Stomach (tissue), 9 donors: Measurements from ENCODE around the gene KCNQ1. TPM values are rescaled to one million over a fixed set of nuclear protein-coding genes. Genes with fewer than 3 reads are reported as not detected.

Experiments
- DNase-seq, 2 donors: peaks; one replicate each; pipeline versions ENCODE4 v3.0.0 to v3.0.0-alpha.2; 2013 to 2019
- H3K27ac ChIP-seq, 5 donors: fragments of 200-600 bp in 4 of 5; sonication (generic) in 4 of 5; one replicate each; pipeline ENCODE4 v1.5.1; 2013 to 2019; ENCODE audit warnings: mild to moderate bottlenecking in 1 of 5, moderate library complexity in 1 of 5
- H3K27me3 ChIP-seq, 3 donors: fragments of 200-600 bp; sonication (generic); one replicate each; pipeline ENCODE4 v1.5.1; 2017 to 2019; ENCODE audit warnings: mixed run types in 1 of 3
- H3K36me3 ChIP-seq, 4 donors: fragments of 200-600 bp; sonication (generic); 1 replicate in 3 of 4; 2 replicates in 1 of 4; pipeline ENCODE4 v1.5.1; 2016 to 2019
- H3K4me1 ChIP-seq, 4 donors: fragments of 200-600 bp; sonication (generic); one replicate each; pipeline ENCODE4 v1.5.1; 2016 to 2019
- H3K4me3 ChIP-seq, 4 donors: fragments of 200-600 bp; sonication (generic) in 3 of 4; one replicate each; pipeline ENCODE4 v1.5.1; 2016 to 2019; ENCODE audit warnings: mild to moderate bottlenecking in 1 of 4
- H3K9me3 ChIP-seq, 4 donors: fragments of 200-600 bp; sonication (generic); one replicate each; pipeline ENCODE4 v1.5.1; 2016 to 2019
- CTCF ChIP-seq, 7 experiments: fragments of 450-650 bp in 4 of 7; fragments of 200-600 bp in 3 of 7; sonication (generic) in 3 of 7; IDR thresholded peaks; one replicate each; pipeline ENCODE4 v1.5.1; 2016 to 2019; ENCODE audit warnings: antibody characterized with exemption in 7 of 7, control low read depth in 2 of 7, mild to moderate bottlenecking in 1 of 7
- EP300 ChIP-seq: sonication (generic); formaldehyde crosslinking; IDR thresholded peaks from one replicate; pipeline ENCODE4 v1.6.1; 2017; ENCODE audit warnings: antibody characterized with exemption
- POLR2A ChIP-seq, 4 donors: fragments of 450-650 bp; IDR thresholded peaks; one replicate each; pipeline ENCODE4 v1.6.1; 2016; ENCODE audit warnings: antibody characterized with exemption in 4 of 4, control low read depth in 2 of 4, mild to moderate bottlenecking in 1 of 4, moderate library complexity in 1 of 4
- POLR2AphosphoS5 ChIP-seq, 3 donors: sonication (generic); formaldehyde crosslinking; IDR thresholded peaks; one replicate each; pipeline ENCODE4 v1.6.1; 2016; ENCODE audit warnings: antibody characterized with exemption in 3 of 3
- WGBS, 5 donors: extraction: QIAGEN DNeasy Blood & Tissue Kit in 3 of 5; methylation state at CpG; one replicate each; pipeline versions ENCODE4 v1.1.5 to v1.1.7; 2013 to 2018; 5-methylcytosine and 5-hydroxymethylcytosine counted together
- intact Hi-C: fragments of 100-400 bp; cut with DNase I; formaldehyde crosslinking; loops from one replicate; pipeline ENCODE4 v1.15.1; 2023; ENCODE audit warnings: low total_unique reads
- polyA plus RNA-seq, 3 donors: library from polyadenylated mRNA; stranded (reverse); fragments of 200-250 nt; gene quantifications; one replicate each; pipeline ENCODE4 v1.2.3, GENCODE V29; 2013
- total RNA-seq, 5 donors: library from RNA; depleted of rRNA; stranded (reverse); fragments of >200 nt; gene quantifications; one replicate each; pipeline versions ENCODE4 v1.1.0 to v1.2.3, GENCODE V29; 2014 to 2016
- donor health status: healthy with polysubstance abuse.
- donor health status: Bipolar disorder and iron deficiency.
- donor health status: healthy.

KCNQ1 gene
- total and polyA plus RNA-seq, 8 donors = 12.1 to 155 (median 49.0) TPM

- no peak overlapping the region for H3K4me3 ChIP-seq
- 86 to 93% (median 89%) methylated on average over 15 to 26 of the region's 26 CpGs for WGBS, 5 donors
These were observed 48.3 kb upstream of the KCNQ1 start for GRCh38 chr11:2396471-2396870.

DNA sequence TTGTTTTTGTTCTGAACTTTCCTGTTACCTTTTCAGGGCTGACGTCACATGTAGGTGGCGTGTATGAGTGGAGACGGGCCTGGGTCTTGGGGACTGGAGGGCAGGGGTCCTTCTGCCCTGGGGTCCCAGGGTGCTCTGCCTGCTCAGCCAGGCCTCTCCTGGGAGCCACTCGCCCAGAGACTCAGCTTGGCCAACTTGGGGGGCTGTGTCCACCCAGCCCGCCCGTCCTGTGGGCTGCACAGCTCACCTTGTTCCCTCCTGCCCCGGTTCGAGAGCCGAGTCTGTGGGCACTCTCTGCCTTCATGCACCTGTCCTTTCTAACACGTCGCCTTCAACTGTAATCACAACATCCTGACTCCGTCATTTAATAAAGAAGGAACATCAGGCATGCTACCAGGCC is 47.8 kb upstream of the KCNQ1 start:
- Histone ChIP-seq H3K4me3 (no peak overlapping the region), H3K36me3 (peaks cover 47 to 73% (median 68%) of the 10 kb centered on the region in 4 donors), H3K27ac (peak overlapping the region in 2 of 5 donors; percentile 6 to 98), H3K9me3 (no peaks in the 10 kb centered on the region), H3K27me3 (no peaks in the 10 kb centered on the region), H3K4me1 (peaks cover 17 to 56% (median 40%) of the 10 kb centered on the region in 4 donors)
- no peak for DNase-seq
- no peak for TF ChIP-seq POLR2A (IDR thresholded peaks at IDR 0.05)
- TF ChIP-seq EP300 = no peak
- no peak for TF ChIP-seq CTCF (IDR thresholded peaks at IDR 0.05)
- no peak for TF ChIP-seq POLR2AphosphoS5 (IDR thresholded peaks at IDR 0.05)
- intact Hi-C loops = no loop called here
- WGBS, 5 donors = 89 to 96% (median 91%) methylated on average over 12 of the region's 12 CpGs

More at GRCh38 chr11:2396471-2396870, 48.3 kb upstream of the KCNQ1 start:
- no peaks in the 10 kb centered on the region for H3K27me3 ChIP-seq
- H3K27ac ChIP-seq = no peak overlapping the region
- DNase-seq = no peak
- H3K4me1 ChIP-seq = peaks cover 13 to 56% (median 37%) of the 10 kb centered on the region in 4 donors
- no peak for TF ChIP-seq POLR2A (IDR thresholded peaks at IDR 0.05)
- intact Hi-C loops = no loop called here
- no peaks in the 10 kb centered on the region for H3K9me3 ChIP-seq
- H3K36me3 ChIP-seq = peaks cover 52 to 75% (median 73%) of the 10 kb centered on the region in 4 donors

GRCh38 chr11:2398664-2399355 is 46.0 kb upstream of the KCNQ1 start:
- Histone ChIP-seq H3K27me3 (no peaks in the 10 kb centered on the region), H3K27ac (peak overlapping the region; percentile 93 to 100 (median 99)), H3K36me3 (peaks cover 51 to 73% (median 68%) of the 10 kb centered on the region in 4 donors), H3K9me3 (no peaks in the 10 kb centered on the region), H3K4me1 (peaks cover 18 to 46% (median 38%) of the 10 kb centered on the region in 4 donors), H3K4me3 (peak overlapping the region; percentile 63 to 97 (median 76))
- no peak for DNase-seq
- TF ChIP-seq CTCF (IDR thresholded peaks at IDR 0.05) (no peak), EP300 (no peak), POLR2A (IDR thresholded peaks at IDR 0.05) (no peak), POLR2AphosphoS5 (IDR thresholded peaks at IDR 0.05) (no peak)
- 44 to 74% (median 48%) methylated on average over 7 of the region's 7 CpGs for WGBS, 5 donors
- intact Hi-C loops = no loop called here

DNA sequence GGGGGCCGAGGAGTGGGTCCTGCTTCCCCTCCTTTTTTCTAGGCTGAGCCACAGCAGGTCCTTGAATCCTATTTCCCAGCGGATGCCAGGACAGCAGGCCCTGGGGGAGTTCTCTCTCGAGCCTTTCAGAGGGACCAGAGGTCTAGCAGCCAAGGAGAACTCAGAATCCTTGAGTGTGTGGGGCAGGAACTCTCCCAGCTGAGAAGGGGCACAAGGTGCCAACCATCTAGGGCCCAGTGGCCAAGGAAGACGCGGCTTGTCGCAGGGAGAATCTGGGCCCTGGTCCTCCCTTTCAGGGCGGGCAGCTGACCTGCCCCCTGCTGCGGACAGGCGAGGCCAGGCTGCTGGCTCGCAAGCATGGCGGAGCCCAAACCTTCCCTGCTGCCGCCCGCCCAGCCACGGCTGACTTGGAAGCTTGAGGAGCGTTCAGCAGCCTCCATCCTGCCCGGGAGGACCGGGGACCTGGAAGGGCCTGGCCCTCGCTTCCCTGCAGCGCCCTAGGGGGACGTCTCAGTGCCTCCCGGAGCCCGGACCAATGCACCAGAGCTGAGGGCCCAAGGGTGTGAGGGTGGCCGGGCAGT is 45.2 kb upstream of the KCNQ1 start:
- peaks cover 48 to 73% (median 68%) of the 10 kb centered on the region in 4 donors for H3K36me3 ChIP-seq
- intact Hi-C loops = no loop called here
- H3K9me3 ChIP-seq = no peaks in the 10 kb centered on the region
- peaks cover 18 to 40% (median 34%) of the 10 kb centered on the region in 4 donors for H3K4me1 ChIP-seq
- 9 to 17% (median 9%) methylated on average over 6 to 23 of the region's 23 CpGs for WGBS, 5 donors
- H3K27ac ChIP-seq = peak overlapping the region; percentile 93 to 100 (median 99)
- no peaks in the 10 kb centered on the region for H3K27me3 ChIP-seq
- peak in 1 of 2 donors; percentile 37 for DNase-seq
- TF ChIP-seq POLR2AphosphoS5 (IDR thresholded peaks at IDR 0.05) (no peak), EP300 (no peak), CTCF (IDR thresholded peaks at IDR 0.05) (no peak), POLR2A (IDR thresholded peaks at IDR 0.05) (no peak)
- H3K4me3 ChIP-seq = peak overlapping the region; percentile 63 to 97 (median 76)
